ENCODE measurements around the gene TBX4. TPM values are rescaled to one million over a fixed set of nuclear protein-coding genes. Genes with fewer than 3 reads are reported as not detected.
A peak's percentile ranks its signal among the peaks of the same experiment; 100 is the strongest.

TBX4 gene
- total RNA-seq, 4 donors from 2014 or later, result not detected

DNA sequence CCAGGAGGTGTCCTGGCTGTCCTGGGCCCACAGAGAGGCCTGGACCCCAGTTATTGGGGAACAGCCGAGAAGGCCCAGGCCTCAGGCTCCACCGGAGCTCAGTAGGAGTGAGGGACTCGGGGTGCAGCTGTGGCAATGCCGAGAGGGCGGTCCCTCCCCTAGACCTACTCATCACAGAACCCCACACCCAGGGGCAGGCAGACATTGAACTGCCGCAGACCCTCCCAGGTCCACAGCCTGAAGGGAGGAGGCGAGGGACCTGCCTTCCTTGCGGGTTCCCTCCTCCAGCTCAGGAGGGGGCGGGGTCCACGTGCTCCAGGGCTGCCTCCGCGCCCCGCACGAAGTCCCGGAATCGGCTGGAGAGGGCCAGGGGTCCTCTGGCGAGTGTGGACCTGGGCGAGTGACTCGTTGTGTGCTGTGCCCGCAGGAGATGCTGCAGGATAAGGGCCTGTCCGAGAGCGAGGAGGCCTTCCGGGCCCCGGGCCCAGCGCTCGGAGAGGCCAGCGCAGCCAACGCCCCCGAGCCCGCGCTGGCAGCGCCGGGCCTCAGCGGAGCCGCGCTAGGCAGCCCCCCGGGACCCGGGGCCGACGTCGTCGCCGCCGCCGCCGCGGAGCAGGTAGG, 3.9 kb downstream of the TBX4 start:
- TF ChIP-seq, protein P1, sequence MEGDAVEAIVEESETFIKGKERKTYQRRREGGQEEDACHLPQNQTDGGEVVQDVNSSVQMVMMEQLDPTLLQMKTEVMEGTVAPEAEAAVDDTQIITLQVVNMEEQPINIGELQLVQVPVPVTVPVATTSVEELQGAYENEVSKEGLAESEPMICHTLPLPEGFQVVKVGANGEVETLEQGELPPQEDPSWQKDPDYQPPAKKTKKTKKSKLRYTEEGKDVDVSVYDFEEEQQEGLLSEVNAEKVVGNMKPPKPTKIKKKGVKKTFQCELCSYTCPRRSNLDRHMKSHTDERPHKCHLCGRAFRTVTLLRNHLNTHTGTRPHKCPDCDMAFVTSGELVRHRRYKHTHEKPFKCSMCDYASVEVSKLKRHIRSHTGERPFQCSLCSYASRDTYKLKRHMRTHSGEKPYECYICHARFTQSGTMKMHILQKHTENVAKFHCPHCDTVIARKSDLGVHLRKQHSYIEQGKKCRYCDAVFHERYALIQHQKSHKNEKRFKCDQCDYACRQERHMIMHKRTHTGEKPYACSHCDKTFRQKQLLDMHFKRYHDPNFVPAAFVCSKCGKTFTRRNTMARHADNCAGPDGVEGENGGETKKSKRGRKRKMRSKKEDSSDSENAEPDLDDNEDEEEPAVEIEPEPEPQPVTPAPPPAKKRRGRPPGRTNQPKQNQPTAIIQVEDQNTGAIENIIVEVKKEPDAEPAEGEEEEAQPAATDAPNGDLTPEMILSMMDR (IDR thresholded peaks at IDR 0.05), result no peak
- no peak for TF ChIP-seq EP300 (IDR thresholded peaks at IDR 0.05)
- no peak for TF ChIP-seq POLR2A (IDR thresholded peaks at IDR 0.05)
- Histone ChIP-seq H3K27ac (no peak overlapping the region), H3K9me3 (no peaks in the 10 kb centered on the region), H3K4me3 (no peak overlapping the region), H3K27me3 (peaks cover 0 to 98% of the 10 kb centered on the region in 2 donors), H3K36me3 (no peaks in the 10 kb centered on the region), H3K4me1 (peaks cover 0 to 46% (median 19%) of the 10 kb centered on the region in 4 donors)
- WGBS, 2 donors, result 31 to 43% methylated on average over 36 to 38 of the region's 47 CpGs
- DNase-seq (ENCODE audit: low spot score in 2 of 2), result no peak

DNA sequence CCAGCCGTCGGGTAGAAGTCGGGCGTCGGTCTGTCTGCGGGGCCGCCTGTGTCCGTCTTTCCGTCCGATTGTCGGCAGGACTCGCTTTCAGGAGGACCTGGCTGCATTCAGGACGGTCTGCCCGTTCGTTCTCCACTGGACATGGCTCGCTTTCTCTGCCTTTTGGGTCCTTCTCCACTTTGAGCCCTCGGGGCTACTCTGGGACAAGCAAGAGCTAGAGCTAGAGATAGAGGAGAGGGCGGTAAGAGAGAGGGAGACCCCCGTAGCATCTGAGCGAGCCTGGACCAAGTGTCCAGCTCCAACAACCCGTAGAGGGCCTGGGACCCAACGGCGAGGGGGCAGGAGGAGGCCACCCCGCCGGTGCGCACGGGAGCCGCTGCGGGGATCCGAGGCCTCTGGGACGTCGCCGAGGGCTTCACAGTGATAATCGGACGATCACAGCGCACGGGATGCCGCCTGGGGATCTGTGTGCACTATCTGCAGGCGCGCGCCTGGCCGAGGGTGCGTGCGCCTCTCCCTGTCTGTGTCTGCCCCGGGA, 4.5 kb downstream of the TBX4 start:
- Histone ChIP-seq H3K9me3 (no peaks in the 10 kb centered on the region), H3K4me1 (peaks cover 0 to 47% (median 17%) of the 10 kb centered on the region in 4 donors), H3K36me3 (no peaks in the 10 kb centered on the region), H3K4me3 (peak overlapping the region in 2 of 4 donors; percentile 30 to 42), H3K27me3 (peaks cover 0 to 98% of the 10 kb centered on the region in 2 donors), H3K27ac (no peak overlapping the region)
- 27 to 41% methylated on average over 24 to 40 of the region's 45 CpGs for WGBS, 2 donors
- no peak for DNase-seq (ENCODE audit: low spot score in 2 of 2)
- TF ChIP-seq, protein P1 (IDR thresholded peaks at IDR 0.05), result no peak
- TF ChIP-seq EP300 (IDR thresholded peaks at IDR 0.05), result no peak
- no peak for TF ChIP-seq POLR2A (IDR thresholded peaks at IDR 0.05)

DNA sequence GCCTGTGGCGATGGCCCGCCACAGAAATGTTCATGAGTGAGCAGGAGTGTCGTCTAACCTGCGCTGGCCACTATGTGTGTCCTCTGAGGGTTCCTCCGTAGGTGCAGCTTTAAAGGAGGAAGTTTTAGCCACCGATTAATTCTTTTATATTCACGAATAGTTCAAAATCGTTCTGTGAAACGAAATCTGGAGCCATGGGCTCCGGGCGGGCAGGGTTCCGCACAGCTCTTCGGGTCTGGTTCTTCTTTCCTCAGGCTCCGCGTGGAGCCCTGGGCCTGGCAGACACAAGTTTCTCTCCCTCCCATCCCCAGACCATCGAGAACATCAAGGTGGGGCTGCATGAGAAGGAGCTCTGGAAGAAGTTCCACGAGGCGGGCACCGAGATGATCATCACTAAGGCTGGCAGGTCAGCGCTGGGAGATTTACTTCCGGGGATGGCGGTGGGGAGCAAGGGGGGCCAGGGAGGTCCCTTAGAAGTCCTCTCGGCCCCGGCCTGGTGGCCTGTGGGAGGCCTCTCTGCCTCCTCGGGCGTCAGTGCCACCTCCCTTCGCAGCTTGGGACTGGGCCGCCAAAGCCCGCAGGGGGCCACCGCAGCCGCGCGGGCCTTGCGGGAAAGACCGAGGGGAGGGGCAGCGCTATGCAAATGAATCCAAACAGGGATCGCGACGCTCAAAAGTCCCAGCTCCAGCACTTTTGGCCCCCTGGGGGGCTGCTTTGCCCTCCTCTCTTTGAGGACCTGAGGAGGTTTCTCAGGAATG, 5.2 kb downstream of the TBX4 start:
- no peak for TF ChIP-seq EP300 (IDR thresholded peaks at IDR 0.05)
- TF ChIP-seq, protein P1 (IDR thresholded peaks at IDR 0.05), result no peak
- no peak for TF ChIP-seq POLR2A (IDR thresholded peaks at IDR 0.05)
- H3K4me3 ChIP-seq, result peak overlapping the region in 3 of 4 donors; percentile 22 to 42 (median 30)
- H3K4me1 ChIP-seq, result peaks cover 0 to 47% (median 16%) of the 10 kb centered on the region in 4 donors
- 21 to 24% methylated on average over 35 to 39 of the region's 39 CpGs for WGBS, 2 donors
- H3K9me3 ChIP-seq, result no peaks in the 10 kb centered on the region
- no peaks in the 10 kb centered on the region for H3K36me3 ChIP-seq
- DNase-seq (ENCODE audit: low spot score in 2 of 2), result no peak
- peaks cover 0 to 98% of the 10 kb centered on the region in 2 donors for H3K27me3 ChIP-seq
- H3K27ac ChIP-seq, result no peak overlapping the region

DNA sequence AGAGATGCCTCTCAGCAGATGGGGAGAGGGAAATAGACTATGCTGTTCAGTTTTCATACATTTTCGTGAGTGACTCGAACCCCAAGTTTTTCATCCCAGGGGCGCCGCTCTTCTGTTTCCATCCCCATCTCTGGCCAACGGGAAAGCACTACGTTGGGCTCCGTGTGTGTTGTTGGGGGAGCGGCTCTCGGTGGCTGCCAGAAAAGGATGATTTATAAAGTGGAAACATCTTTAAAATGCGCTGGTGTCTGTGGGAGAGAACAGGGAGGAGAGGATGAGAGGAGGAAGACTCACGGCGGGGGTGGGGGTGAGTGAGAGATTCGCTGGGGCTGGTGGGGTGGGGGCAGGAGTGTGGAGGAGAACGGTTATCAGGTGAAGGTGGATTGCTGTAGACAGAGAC, 5.8 kb downstream of the TBX4 start:
- DNase-seq (ENCODE audit: low spot score in 2 of 2), result no peak
- peaks cover 0 to 44% (median 12%) of the 10 kb centered on the region in 4 donors for H3K4me1 ChIP-seq
- TF ChIP-seq, protein P1 (IDR thresholded peaks at IDR 0.05), result no peak
- TF ChIP-seq EP300 (IDR thresholded peaks at IDR 0.05) (no peak), POLR2A (IDR thresholded peaks at IDR 0.05) (no peak)
- H3K27me3 ChIP-seq, result peaks cover 0 to 98% of the 10 kb centered on the region in 2 donors
- WGBS, 2 donors, result 29 to 36% methylated on average over 14 of the region's 14 CpGs
- H3K9me3 ChIP-seq, result no peaks in the 10 kb centered on the region
- no peak overlapping the region for H3K27ac ChIP-seq
- peak overlapping the region in 1 of 4 donors; percentile 42 for H3K4me3 ChIP-seq
- H3K36me3 ChIP-seq, result no peaks in the 10 kb centered on the region
